PFSK-1 (cell line): Measurements from ENCODE around the gene TMIE.

ENCODE experiments used
- POLR2AphosphoS5 ChIP-seq: IDR thresholded peaks from 2 replicates; pipeline ENCODE4 v1.6.1; 2012; ENCODE audit warnings: low read depth, mild to moderate bottlenecking, control low read depth, low read length, moderate library complexity
- REST ChIP-seq, 2 experiments: IDR thresholded peaks; 2 replicates each; pipeline versions ENCODE4 v1.6.1 to v1.8.0; 2011 to 2012; ENCODE audit warnings: low read depth in 2 of 2, low read length in 2 of 2, control low read depth in 1 of 2, inconsistent platforms in 1 of 2, mild to moderate bottlenecking in 1 of 2, moderate library complexity in 1 of 2; ENCODE audit not compliant: insufficient read depth in 1 of 2
- SIN3A ChIP-seq: IDR thresholded peaks from 2 replicates; pipeline ENCODE4 v1.6.1; 2012; ENCODE audit warnings: mild to moderate bottlenecking, low read length, moderate library complexity, borderline replicate concordance; ENCODE audit not compliant: insufficient read depth
- TAF1 ChIP-seq: IDR thresholded peaks from 2 replicates; pipeline ENCODE4 v1.6.1; 2012; ENCODE audit warnings: low read length, control low read depth, borderline replicate concordance; ENCODE audit not compliant: insufficient read depth

- TF ChIP-seq POLR2AphosphoS5 (no peak), REST (IDR thresholded peaks at IDR 0.05; ENCODE audit: insufficient read depth in 1 of 2, low read depth in 2 of 2, low read length in 2 of 2) (no peak), TAF1 (no peak), SIN3A (no peak)
Observed at GRCh38 chr3:46709721-46710120, 8.5 kb downstream of the TMIE start.
